B cell (primary cell): ENCODE measurements around the gene FEZ2. TPM values are rescaled to one million over a fixed set of nuclear protein-coding genes. Genes with fewer than 3 reads are reported as not detected.

Experiments used
- ATAC-seq: fragments of 200-7000 bp; cut with Tn5 transposase; one replicate; pipeline ENCODE4 v1.10.0; 2021; ENCODE audit warnings: low read depth, mild to moderate bottlenecking, moderate number of reproducible peaks, moderate library complexity
- CTCF ChIA-PET: fragments of 350-600 bp; sonication (Branson Sonifier 250); formaldehyde crosslinking; loops from one replicate; lab custom pipeline; 2021; ENCODE audit warnings: antibody characterized with exemption, inconsistent platforms; lab: Charles Lee
- POLR2A ChIA-PET: fragments of 350-600 bp; sonication (Branson Sonifier 250); formaldehyde crosslinking; loops from one replicate; lab custom pipeline; 2021; ENCODE audit warnings: antibody characterized with exemption; lab: Charles Lee
- DNase-seq: peaks from one replicate; pipeline ENCODE4 v3.0.0; 2013
- H2AFZ ChIP-seq: 2 replicates; pipeline ENCODE4 v1.6.1; 2012; ENCODE audit warnings: mild to moderate bottlenecking, low read depth, low read length; ENCODE audit not compliant: insufficient read depth, poor library complexity, severe bottlenecking
- H3K27ac ChIP-seq, 2 donors: 1 replicate in 1 of 2; 2 replicates in 1 of 2; pipeline ENCODE4 v1.5.1; 2012 to 2013; ENCODE audit warnings: low read length in 2 of 2, mild to moderate bottlenecking in 2 of 2, moderate library complexity in 1 of 2
- H3K27me3 ChIP-seq, 4 experiments: fragments of 200-600 bp in 1 of 4; sonication (generic) in 1 of 4; replicated peaks in 1 of 4; 1 replicate in 2 of 4; 2 replicates in 2 of 4; pipeline versions ENCODE4 v1.6.1 to v1.7.0; 2013 to 2016; ENCODE audit warnings: low read length in 3 of 4, mild to moderate bottlenecking in 2 of 4, mixed read lengths in 1 of 4, moderate library complexity in 1 of 4; ENCODE audit not compliant: insufficient read depth in 4 of 4, control insufficient read depth in 3 of 4; ENCODE audit errors: control extremely low read depth in 1 of 4
- H3K36me3 ChIP-seq, 2 experiments: replicated peaks in 1 of 2; 1 replicate in 1 of 2; 2 replicates in 1 of 2; pipeline versions ENCODE4 v1.6.1 to v1.7.1; 2013; ENCODE audit warnings: low read length in 1 of 2; ENCODE audit not compliant: insufficient read depth in 2 of 2, control insufficient read depth in 1 of 2; ENCODE audit errors: control extremely low read depth in 1 of 2, extremely low read depth in 1 of 2
- H3K4me1 ChIP-seq, 2 donors: fragments of 200-600 bp in 1 of 2; sonication (generic) in 1 of 2; 1 replicate in 1 of 2; 2 replicates in 1 of 2; pipeline versions ENCODE4 v1.5.1 to v1.6.1; 2013 to 2017; ENCODE audit warnings: low read length in 2 of 2; ENCODE audit not compliant: control insufficient read depth in 2 of 2, insufficient read depth in 2 of 2
- H3K4me2 ChIP-seq: replicated peaks from 2 replicates; pipeline ENCODE3; 2012; ENCODE audit warnings: mild to moderate bottlenecking, low read depth, low read length; ENCODE audit not compliant: poor library complexity, severe bottlenecking
- H3K4me3 ChIP-seq, 5 experiments: fragments of 200-600 bp in 1 of 5; sonication (generic) in 1 of 5; 1 replicate in 3 of 5; 2 replicates in 2 of 5; pipeline versions ENCODE4 v1.5.1 to v1.7.0; 2011 to 2016; ENCODE audit warnings: low read length in 4 of 5, mild to moderate bottlenecking in 4 of 5, low read depth in 2 of 5, control low read depth in 1 of 5, moderate library complexity in 1 of 5; ENCODE audit not compliant: insufficient read depth in 1 of 5; ENCODE audit errors: control extremely low read depth in 1 of 5, extremely low read depth in 1 of 5
- H3K79me2 ChIP-seq: fragments of 200-600 bp; sonication (generic); one replicate; pipeline ENCODE4 v1.6.0; 2016; ENCODE audit warnings: low read length; ENCODE audit not compliant: control insufficient read depth, insufficient read depth
- H3K9ac ChIP-seq: fragments of 200-600 bp; sonication (generic); 2 replicates; pipeline ENCODE4 v1.6.1; 2017; ENCODE audit warnings: mild to moderate bottlenecking, low read length, moderate library complexity
- H3K9me3 ChIP-seq, 3 donors: one replicate each; pipeline versions ENCODE4 v1.6.1 to v1.7.1; 2013; ENCODE audit warnings: low read length in 2 of 3; ENCODE audit not compliant: control insufficient read depth in 2 of 3, insufficient read depth in 1 of 3; ENCODE audit errors: control extremely low read depth in 1 of 3
- H4K20me1 ChIP-seq: 2 replicates; pipeline ENCODE4 v1.6.0; 2012; ENCODE audit warnings: mild to moderate bottlenecking, low read length; ENCODE audit not compliant: insufficient read depth, control insufficient read depth, poor library complexity, severe bottlenecking
- H3K27ac Mint-ChIP-seq: one replicate; pipeline ENCODE4 v1.8.0; 2021; ENCODE audit warnings: mixed read lengths
- H3K27me3 Mint-ChIP-seq: one replicate; pipeline ENCODE4 v1.8.0; 2021; ENCODE audit warnings: mixed read lengths
- H3K4me1 Mint-ChIP-seq: one replicate; pipeline ENCODE4 v1.8.0; 2021; ENCODE audit warnings: mixed read lengths
- H3K4me3 Mint-ChIP-seq: one replicate; pipeline ENCODE4 v1.8.0; 2021; ENCODE audit warnings: mixed read lengths
- H3K9me3 Mint-ChIP-seq: one replicate; pipeline ENCODE4 v1.8.0; 2022; ENCODE audit warnings: mixed read lengths; ENCODE audit not compliant: insufficient read depth
- EZH2 ChIP-seq: IDR thresholded peaks from 2 replicates; pipeline ENCODE4 v1.6.1; 2012; ENCODE audit warnings: borderline replicate concordance, low read depth, mild to moderate bottlenecking, moderate library complexity, low read length; ENCODE audit not compliant: insufficient read depth, poor library complexity, severe bottlenecking
- WGBS: methylation state at CpG from one replicate; pipeline ENCODE4 v1.1.5; 2013; ENCODE audit warnings: missing lambda C conversion rate; ENCODE audit not compliant: insufficient coverage; 5-methylcytosine and 5-hydroxymethylcytosine counted together
- intact Hi-C: fragments of 100-400 bp; cut with micrococcal nuclease; formaldehyde crosslinking; loops from one replicate; pipeline ENCODE4 v1.10.0; 2022
- polyA plus RNA-seq: library from polyadenylated mRNA; depleted of rRNA; stranded (reverse); fragments of >200 nt; gene quantifications from 2 replicates; pipeline ENCODE4 v1.2.3, GENCODE V29; 2012
- total RNA-seq, 2 donors: library from RNA; stranded (reverse); fragments of 120-200 nt in 1 of 2; gene quantifications; 1 replicate in 1 of 2; 2 replicates in 1 of 2; pipeline versions ENCODE4 v1.2.3 to v1.2.4, GENCODE V29; 2013 to 2022
- TF ChIP-seq, protein P1 (sequence below): fragments of 200-600 bp; IDR thresholded peaks from one replicate; pipeline ENCODE4 v1.8.0; 2022; ENCODE audit warnings: antibody characterized with exemption, mild to moderate bottlenecking

Gene FEZ2
- total and polyA plus RNA-seq, 2 donors (not counting 1 experiment from before 2014, with no cell fraction given) = 6.2 to 32.7 TPM

DNA sequence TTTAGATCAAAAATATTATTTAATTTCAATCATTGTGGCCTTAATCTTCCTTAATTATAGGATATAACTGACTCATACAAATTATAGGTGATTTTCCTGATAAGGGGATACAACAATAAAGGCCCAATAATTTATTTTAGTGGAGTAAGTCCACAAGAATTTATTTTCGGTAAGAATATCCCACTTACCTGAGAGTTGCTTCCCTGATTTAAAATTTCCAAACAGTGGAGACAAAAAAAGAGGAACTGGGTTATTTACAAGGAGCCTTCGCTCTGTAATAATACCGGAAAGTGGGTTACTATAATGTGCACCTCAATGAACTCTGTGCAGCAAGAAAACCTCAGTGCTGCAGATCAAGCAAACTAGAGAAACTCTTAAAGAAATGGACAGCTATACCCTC, 42.2 kb downstream of the FEZ2 start:
- no peaks in the 10 kb centered on the region for H3K4me1 Mint-ChIP-seq
- Histone ChIP-seq H3K9ac (no peak overlapping the region), H3K4me1 (no peaks in the 10 kb centered on the region), H4K20me1 (no peaks in the 10 kb centered on the region), H3K4me3 (no peak overlapping the region), H3K4me2 (no peak overlapping the region), H3K27ac (no peak overlapping the region), H3K79me2 (no peaks in the 10 kb centered on the region), H2AFZ (no peak overlapping the region), H3K9me3 (no peaks in the 10 kb centered on the region), H3K27me3 (no peaks in the 10 kb centered on the region), H3K36me3 (peaks cover 0 to 41% of the 10 kb centered on the region in 2 experiments)
- ChIA-PET POLR2A (no interaction called here), CTCF (interaction anchor here (0.8 kb wide), 1 partner anchor 12 kb away, joined by 3 read pairs; no protein-coding TSS in a partner anchor)
- no peaks in the 10 kb centered on the region for H3K27me3 Mint-ChIP-seq
- no peak overlapping the region for H3K4me3 Mint-ChIP-seq
- intact Hi-C loops = no loop called here
- no peak for DNase-seq
- no peak for TF ChIP-seq EZH2
- TF ChIP-seq, protein P1, sequence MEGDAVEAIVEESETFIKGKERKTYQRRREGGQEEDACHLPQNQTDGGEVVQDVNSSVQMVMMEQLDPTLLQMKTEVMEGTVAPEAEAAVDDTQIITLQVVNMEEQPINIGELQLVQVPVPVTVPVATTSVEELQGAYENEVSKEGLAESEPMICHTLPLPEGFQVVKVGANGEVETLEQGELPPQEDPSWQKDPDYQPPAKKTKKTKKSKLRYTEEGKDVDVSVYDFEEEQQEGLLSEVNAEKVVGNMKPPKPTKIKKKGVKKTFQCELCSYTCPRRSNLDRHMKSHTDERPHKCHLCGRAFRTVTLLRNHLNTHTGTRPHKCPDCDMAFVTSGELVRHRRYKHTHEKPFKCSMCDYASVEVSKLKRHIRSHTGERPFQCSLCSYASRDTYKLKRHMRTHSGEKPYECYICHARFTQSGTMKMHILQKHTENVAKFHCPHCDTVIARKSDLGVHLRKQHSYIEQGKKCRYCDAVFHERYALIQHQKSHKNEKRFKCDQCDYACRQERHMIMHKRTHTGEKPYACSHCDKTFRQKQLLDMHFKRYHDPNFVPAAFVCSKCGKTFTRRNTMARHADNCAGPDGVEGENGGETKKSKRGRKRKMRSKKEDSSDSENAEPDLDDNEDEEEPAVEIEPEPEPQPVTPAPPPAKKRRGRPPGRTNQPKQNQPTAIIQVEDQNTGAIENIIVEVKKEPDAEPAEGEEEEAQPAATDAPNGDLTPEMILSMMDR = no peak
- H3K9me3 Mint-ChIP-seq = no peaks in the 10 kb centered on the region
- WGBS = no CpG with 5 or more reads among the region's 3 CpGs
- no peak overlapping the region for H3K27ac Mint-ChIP-seq
- ATAC-seq = no peak

DNA sequence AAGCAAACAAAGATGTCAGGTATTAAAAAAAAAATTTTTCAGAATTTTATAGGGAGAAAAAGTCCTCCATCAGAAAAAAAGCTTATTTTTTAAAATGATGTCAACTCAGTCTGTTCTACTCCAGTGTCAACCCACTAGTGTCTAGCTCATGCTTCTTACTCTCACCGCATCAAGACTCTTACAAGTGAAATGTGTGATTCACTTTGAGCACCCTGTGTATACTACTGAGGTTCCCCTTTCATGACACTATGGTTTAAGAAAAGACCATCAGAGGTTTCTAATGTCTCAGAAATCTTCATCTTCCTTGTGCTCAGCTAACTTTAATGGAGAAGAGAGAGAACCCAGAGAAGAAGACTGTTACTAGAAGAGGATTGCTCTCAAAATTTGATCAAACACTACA, 43.4 kb downstream of the FEZ2 start:
- Histone ChIP-seq H2AFZ (no peak overlapping the region), H3K4me1 (no peaks in the 10 kb centered on the region), H3K79me2 (no peaks in the 10 kb centered on the region), H3K9ac (no peak overlapping the region), H3K36me3 (peaks cover 0 to 42% of the 10 kb centered on the region in 2 experiments), H3K4me3 (no peak overlapping the region), H3K27me3 (no peaks in the 10 kb centered on the region), H4K20me1 (no peaks in the 10 kb centered on the region), H3K9me3 (no peaks in the 10 kb centered on the region), H3K4me2 (no peak overlapping the region), H3K27ac (no peak overlapping the region)
- intact Hi-C loops = no loop called here
- CTCF ChIA-PET = interaction anchor here (0.6 kb wide), 1 partner anchor 225 kb away, joined by 3 read pairs; no protein-coding TSS in a partner anchor
- Mint-ChIP-seq H3K9me3 (no peaks in the 10 kb centered on the region), H3K4me1 (no peaks in the 10 kb centered on the region), H3K27ac (no peak overlapping the region), H3K4me3 (no peak overlapping the region), H3K27me3 (no peaks in the 10 kb centered on the region)
- no peak for ATAC-seq
- TF ChIP-seq, protein P1 = no peak
- no peak for TF ChIP-seq EZH2
- no CpG with 5 or more reads among the region's 1 CpG for WGBS
- POLR2A ChIA-PET = no interaction called here
- DNase-seq = no peak
